ENCODE results near the gene AURKAIP1. TPM values are rescaled to one million over a fixed set of nuclear protein-coding genes. Genes with fewer than 3 reads are reported as not detected.
"Not testable (repeated sequence)": the region's sequence is repeated elsewhere in the genome, so short reads cannot be mapped to it uniquely, and the experiment has no call there.

AURKAIP1 gene
- total and polyA plus RNA-seq, 2 donors from 2014 or later = 111 to 359 TPM

DNA sequence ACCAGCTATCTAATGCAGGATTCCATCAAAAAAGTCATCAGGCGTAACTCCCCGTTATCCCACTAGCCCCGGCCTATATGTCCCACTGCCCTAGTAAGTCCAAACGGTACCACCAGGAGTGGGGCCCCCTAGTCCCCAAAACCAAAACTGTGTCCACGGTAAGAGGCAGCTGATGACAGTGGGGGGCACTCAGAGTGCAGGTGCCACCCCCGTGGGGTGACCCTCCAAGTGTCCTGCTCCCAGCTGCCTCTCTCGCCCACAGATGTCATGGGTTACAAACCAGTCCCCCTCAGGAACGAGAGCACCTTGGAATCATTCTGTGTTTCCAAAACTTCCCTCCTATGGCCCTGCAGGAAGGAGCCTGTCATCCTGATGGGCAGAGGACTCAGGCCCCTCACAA is 10.9 kb upstream of the AURKAIP1 start:
- no peak for FAIRE-seq

GRCh38 chr1:1385339-1385738 is 10.3 kb upstream of the AURKAIP1 start:
- H3K27me3 ChIP-seq (ENCODE audit: control insufficient read depth, insufficient read depth, low read length); H3K4me1 ChIP-seq (ENCODE audit: control insufficient read depth in 2 of 3, insufficient read depth in 2 of 3, low read depth in 1 of 3, low read length in 3 of 3); intact Hi-C loops (cut with DNase I); H3K27ac ChIP-seq (ENCODE audit: low read depth in 2 of 2, low read length in 2 of 2); DNase-seq; H3K9me3 ChIP-seq (ENCODE audit: control insufficient read depth in 2 of 3, insufficient read depth in 1 of 3, low read length in 3 of 3); H3K4me3 ChIP-seq (ENCODE audit: low read length in 3 of 3); FAIRE-seq; H3K9ac ChIP-seq (ENCODE audit: low read length in 3 of 3): not testable (repeated sequence)
- peaks cover 7 to 37% (median 17%) of the 10 kb centered on the region in 3 donors for H3K36me3 ChIP-seq (ENCODE audit: control insufficient read depth in 2 of 3, insufficient read depth in 3 of 3, low read length in 3 of 3)

More for the DNA sequence above, 10.9 kb upstream of the AURKAIP1 start:
- H3K4me1 ChIP-seq (ENCODE audit: control insufficient read depth in 2 of 3, insufficient read depth in 2 of 3, low read depth in 1 of 3, low read length in 3 of 3) = no peaks in the 10 kb centered on the region
- H3K27me3 ChIP-seq (ENCODE audit: control insufficient read depth, insufficient read depth, low read length) = no peaks in the 10 kb centered on the region
- H3K4me3 ChIP-seq (ENCODE audit: low read length in 3 of 3) = no peak overlapping the region
- no peaks in the 10 kb centered on the region for H3K9me3 ChIP-seq (ENCODE audit: control insufficient read depth in 2 of 3, insufficient read depth in 1 of 3, low read length in 3 of 3)
- H3K27ac ChIP-seq (ENCODE audit: low read depth in 2 of 2, low read length in 2 of 2) = no peak overlapping the region
- peaks cover 11 to 43% (median 23%) of the 10 kb centered on the region in 3 donors for H3K36me3 ChIP-seq (ENCODE audit: control insufficient read depth in 2 of 3, insufficient read depth in 3 of 3, low read length in 3 of 3)
- no peak for TF ChIP-seq CTCF (IDR thresholded peaks at IDR 0.05; ENCODE audit: borderline replicate concordance, extremely low read depth, insufficient read depth)
- intact Hi-C loops (cut with DNase I) = no loop called here
- H3K9ac ChIP-seq (ENCODE audit: low read length in 3 of 3) = no peak overlapping the region
- no peak for DNase-seq

DNA sequence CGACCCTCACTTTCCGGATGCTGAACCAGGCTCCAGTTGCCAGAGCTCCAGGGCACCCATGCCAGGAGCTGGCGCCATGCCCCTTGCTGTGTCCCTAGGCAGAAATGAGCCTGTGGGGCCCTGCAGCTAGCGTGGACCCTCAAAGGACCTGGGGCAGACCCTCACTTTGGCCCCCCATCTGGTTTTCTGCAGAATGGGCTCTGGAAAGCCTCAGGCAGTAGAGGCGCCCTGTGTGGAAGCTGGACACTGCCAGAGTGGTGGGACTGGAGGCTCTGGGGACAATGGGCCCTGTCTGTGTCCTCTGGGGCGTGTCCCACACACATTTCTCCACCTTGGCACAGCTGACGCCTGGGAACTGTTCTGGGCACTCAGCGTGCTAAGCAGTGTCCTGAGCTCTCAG is 6.3 kb upstream of the AURKAIP1 start:
- TF ChIP-seq CTCF (IDR thresholded peaks at IDR 0.05; ENCODE audit: borderline replicate concordance, extremely low read depth, insufficient read depth) = no peak
- Histone ChIP-seq H3K36me3 (ENCODE audit: control insufficient read depth in 2 of 3, insufficient read depth in 3 of 3, low read length in 3 of 3) (peaks cover 0 to 9% (median 5%) of the 10 kb centered on the region in 3 donors), H3K4me1 (ENCODE audit: control insufficient read depth in 2 of 3, insufficient read depth in 2 of 3, low read depth in 1 of 3, low read length in 3 of 3) (no peaks in the 10 kb centered on the region), H3K27ac (ENCODE audit: low read depth in 2 of 2, low read length in 2 of 2) (no peak overlapping the region), H3K9me3 (ENCODE audit: control insufficient read depth in 2 of 3, insufficient read depth in 1 of 3, low read length in 3 of 3) (no peaks in the 10 kb centered on the region), H3K27me3 (ENCODE audit: control insufficient read depth, insufficient read depth, low read length) (no peaks in the 10 kb centered on the region), H3K9ac (ENCODE audit: low read length in 3 of 3) (no peak overlapping the region), H3K4me3 (ENCODE audit: low read length in 3 of 3) (no peak overlapping the region)
- intact Hi-C loops (cut with DNase I) = no loop called here
- DNase-seq = no peak
- no peak for FAIRE-seq

- no peaks in the 10 kb centered on the region for H3K27me3 ChIP-seq (ENCODE audit: control insufficient read depth, insufficient read depth, low read length)
- H3K4me3 ChIP-seq (ENCODE audit: low read length in 3 of 3) = no peak overlapping the region
- intact Hi-C loops (cut with DNase I) = no loop called here
- DNase-seq = no peak
- H3K36me3 ChIP-seq (ENCODE audit: control insufficient read depth in 2 of 3, insufficient read depth in 3 of 3, low read length in 3 of 3) = peaks cover 0 to 5% (median under 1%) of the 10 kb centered on the region in 3 donors
- no peaks in the 10 kb centered on the region for H3K4me1 ChIP-seq (ENCODE audit: control insufficient read depth in 2 of 3, insufficient read depth in 2 of 3, low read depth in 1 of 3, low read length in 3 of 3)
- no peak overlapping the region for H3K27ac ChIP-seq (ENCODE audit: low read depth in 2 of 2, low read length in 2 of 2)
- H3K9ac ChIP-seq (ENCODE audit: low read length in 3 of 3) = no peak overlapping the region
- H3K9me3 ChIP-seq (ENCODE audit: control insufficient read depth in 2 of 3, insufficient read depth in 1 of 3, low read length in 3 of 3) = no peaks in the 10 kb centered on the region
- no peak for TF ChIP-seq CTCF (IDR thresholded peaks at IDR 0.05; ENCODE audit: borderline replicate concordance, extremely low read depth, insufficient read depth)
- no peak for FAIRE-seq
Observed at GRCh38 chr1:1380860-1381259, 5.9 kb upstream of the AURKAIP1 start.

Measured in kidney (tissue), 14 donors.